T-helper 2 cell treated with Interferon-gamma antibody and Interleukin-4, amounts not matched to agents 5 μg/mL and 100 μg/mL, for 36 hours (primary cell): ENCODE data around the gene PPP6R2.

Experiments used
- DNase-seq: peaks from one replicate; pipeline ENCODE4 v3.0.0; 2021; ENCODE audit warnings: low spot score
- H3K27ac Mint-ChIP-seq: one replicate; pipeline ENCODE4 v1.8.0; 2021; ENCODE audit warnings: mild to moderate bottlenecking, mixed read lengths
- H3K27me3 Mint-ChIP-seq: one replicate; pipeline ENCODE4 v1.8.0; 2021; ENCODE audit warnings: low read depth, mixed read lengths
- H3K36me3 Mint-ChIP-seq: one replicate; pipeline ENCODE4 v1.8.0; 2021; ENCODE audit warnings: low read depth, mixed read lengths
- H3K4me1 Mint-ChIP-seq: one replicate; pipeline ENCODE4 v1.8.0; 2021; ENCODE audit warnings: low read depth, mixed read lengths
- H3K4me3 Mint-ChIP-seq: one replicate; pipeline ENCODE4 v1.8.0; 2022; ENCODE audit warnings: mild to moderate bottlenecking, moderate library complexity, mixed read lengths
- H3K9me3 Mint-ChIP-seq: one replicate; pipeline ENCODE4 v1.8.0; 2021; ENCODE audit warnings: mixed read lengths

PPP6R2 gene

GRCh38 chr22:50310031-50310722, 33.0 kb upstream of the PPP6R2 start:
- Mint-ChIP-seq H3K9me3 (no peaks in the 10 kb centered on the region), H3K27ac (no peak overlapping the region), H3K4me3 (no peak overlapping the region), H3K4me1 (peaks cover 10% of the 10 kb centered on the region), H3K27me3 (peaks cover 9% of the 10 kb centered on the region), H3K36me3 (no peaks in the 10 kb centered on the region)
- DNase-seq: no peak

- no peak overlapping the region for H3K27ac Mint-ChIP-seq
- no peaks in the 10 kb centered on the region for H3K36me3 Mint-ChIP-seq
- H3K9me3 Mint-ChIP-seq: no peaks in the 10 kb centered on the region
- no peak overlapping the region for H3K4me3 Mint-ChIP-seq
- DNase-seq: no peak
- H3K4me1 Mint-ChIP-seq: peaks cover 12% of the 10 kb centered on the region
- peaks cover 7% of the 10 kb centered on the region for H3K27me3 Mint-ChIP-seq
Observed at GRCh38 chr22:50310949-50311444, 32.1 kb upstream of the PPP6R2 start.

GRCh38 chr22:50311606-50312351, 31.3 kb upstream of the PPP6R2 start:
- H3K27me3 Mint-ChIP-seq: peaks cover 3% of the 10 kb centered on the region
- H3K9me3 Mint-ChIP-seq: no peaks in the 10 kb centered on the region
- no peak overlapping the region for H3K27ac Mint-ChIP-seq
- H3K4me1 Mint-ChIP-seq: peaks cover 11% of the 10 kb centered on the region
- no peak overlapping the region for H3K4me3 Mint-ChIP-seq
- no peak for DNase-seq
- H3K36me3 Mint-ChIP-seq: no peaks in the 10 kb centered on the region

- no peak for DNase-seq
- Mint-ChIP-seq H3K27ac (no peak overlapping the region), H3K4me3 (no peak overlapping the region), H3K27me3 (peaks cover 3% of the 10 kb centered on the region), H3K36me3 (no peaks in the 10 kb centered on the region), H3K9me3 (no peaks in the 10 kb centered on the region), H3K4me1 (peaks cover 11% of the 10 kb centered on the region)
Observed at GRCh38 chr22:50312371-50312770, 30.8 kb upstream of the PPP6R2 start.

GRCh38 chr22:50313021-50313420, 30.1 kb upstream of the PPP6R2 start:
- Mint-ChIP-seq H3K27me3 (peaks cover 3% of the 10 kb centered on the region), H3K4me1 (peaks cover 11% of the 10 kb centered on the region), H3K9me3 (no peaks in the 10 kb centered on the region), H3K36me3 (no peaks in the 10 kb centered on the region), H3K4me3 (no peak overlapping the region), H3K27ac (no peak overlapping the region)
- no peak for DNase-seq

GRCh38 chr22:50313600-50313999, 29.5 kb upstream of the PPP6R2 start:
- peaks cover 3% of the 10 kb centered on the region for H3K27me3 Mint-ChIP-seq
- peak overlapping the region; percentile 84 for H3K4me3 Mint-ChIP-seq
- no peak for DNase-seq
- H3K9me3 Mint-ChIP-seq: no peaks in the 10 kb centered on the region
- H3K4me1 Mint-ChIP-seq: peaks cover 11% of the 10 kb centered on the region
- no peaks in the 10 kb centered on the region for H3K36me3 Mint-ChIP-seq
- H3K27ac Mint-ChIP-seq: peak overlapping the region; percentile 55

GRCh38 chr22:50314081-50314454, 29.1 kb upstream of the PPP6R2 start:
- Mint-ChIP-seq H3K27ac (peak overlapping the region; percentile 86), H3K9me3 (no peaks in the 10 kb centered on the region), H3K36me3 (no peaks in the 10 kb centered on the region), H3K27me3 (no peaks in the 10 kb centered on the region), H3K4me1 (peaks cover 8% of the 10 kb centered on the region), H3K4me3 (peak overlapping the region; percentile 84)
- no peak for DNase-seq

- Mint-ChIP-seq H3K27ac (peak overlapping the region; percentile 86), H3K9me3 (no peaks in the 10 kb centered on the region), H3K4me3 (peak overlapping the region; percentile 84), H3K4me1 (peaks cover 8% of the 10 kb centered on the region), H3K27me3 (no peaks in the 10 kb centered on the region), H3K36me3 (no peaks in the 10 kb centered on the region)
- DNase-seq: peak; percentile 73
Observed at GRCh38 chr22:50314455-50315288, 28.5 kb upstream of the PPP6R2 start.

- H3K27me3 Mint-ChIP-seq: no peaks in the 10 kb centered on the region
- peak overlapping the region; percentile 75 for H3K4me3 Mint-ChIP-seq
- H3K4me1 Mint-ChIP-seq: peaks cover 8% of the 10 kb centered on the region
- no peaks in the 10 kb centered on the region for H3K9me3 Mint-ChIP-seq
- DNase-seq: no peak
- H3K36me3 Mint-ChIP-seq: no peaks in the 10 kb centered on the region
- H3K27ac Mint-ChIP-seq: peak overlapping the region; percentile 62
Observed at GRCh38 chr22:50315289-50316113, 27.6 kb upstream of the PPP6R2 start.

GRCh38 chr22:50316114-50317065, 26.7 kb upstream of the PPP6R2 start:
- Mint-ChIP-seq H3K27me3 (no peaks in the 10 kb centered on the region), H3K4me1 (peaks cover 8% of the 10 kb centered on the region), H3K9me3 (no peaks in the 10 kb centered on the region), H3K4me3 (no peak overlapping the region), H3K36me3 (no peaks in the 10 kb centered on the region), H3K27ac (no peak overlapping the region)
- no peak for DNase-seq

GRCh38 chr22:50317178-50317577, 25.9 kb upstream of the PPP6R2 start:
- Mint-ChIP-seq H3K4me1 (peaks cover 8% of the 10 kb centered on the region), H3K27me3 (no peaks in the 10 kb centered on the region), H3K9me3 (no peaks in the 10 kb centered on the region), H3K4me3 (no peak overlapping the region), H3K36me3 (no peaks in the 10 kb centered on the region), H3K27ac (no peak overlapping the region)
- no peak for DNase-seq

- Mint-ChIP-seq H3K27ac (no peak overlapping the region), H3K4me3 (no peak overlapping the region), H3K9me3 (no peaks in the 10 kb centered on the region), H3K4me1 (peaks cover 8% of the 10 kb centered on the region), H3K36me3 (no peaks in the 10 kb centered on the region), H3K27me3 (no peaks in the 10 kb centered on the region)
- no peak for DNase-seq
Observed at GRCh38 chr22:50317674-50318073, 25.5 kb upstream of the PPP6R2 start.
